HepG2 (cell line): ENCODE measurements around the gene FAM83G. TPM values are rescaled to one million over a fixed set of nuclear protein-coding genes. Genes with fewer than 3 reads are reported as not detected.

Experiments
- CAMTA2 ChIP-seq: sonication (generic); formaldehyde crosslinking; IDR thresholded peaks from 2 replicates; pipeline ENCODE4 v1.4.0; 2020; ENCODE audit warnings: mild to moderate bottlenecking, missing genetic modification reagents, borderline replicate concordance
- CTCF ChIP-seq: sonication (generic); formaldehyde crosslinking; IDR thresholded peaks from 2 replicates; pipeline ENCODE4 v1.5.0; 2020; ENCODE audit warnings: mild to moderate bottlenecking, missing genetic modification reagents, moderate library complexity
- ERF ChIP-seq: IDR thresholded peaks from 2 replicates; pipeline ENCODE4 v1.6.1; 2018; ENCODE audit warnings: missing biosample characterization, missing genetic modification reagents
- FOXC1 ChIP-seq: sonication (generic); formaldehyde crosslinking; IDR thresholded peaks from 2 replicates; pipeline ENCODE4 v1.8.0; 2022; ENCODE audit warnings: mild to moderate bottlenecking, missing genetic modification reagents, borderline replicate concordance
- GFI1 ChIP-seq: sonication (generic); formaldehyde crosslinking; IDR thresholded peaks from 2 replicates; pipeline ENCODE4 v1.5.0; 2020; ENCODE audit warnings: missing genetic modification reagents, mild to moderate bottlenecking, borderline replicate concordance
- HMG20B ChIP-seq: conservative IDR thresholded peaks from 2 replicates; pipeline ENCODE4 v1.6.1; 2016; ENCODE audit warnings: missing genetic modification reagents, missing compliant biosample characterization
- HMGXB4 ChIP-seq, 2 experiments: sonication (generic) in 1 of 2; formaldehyde crosslinking in 1 of 2; IDR thresholded peaks; 2 replicates each; pipeline versions ENCODE4 v1.4.0 to v1.6.1; 2018 to 2020; ENCODE audit warnings: missing genetic modification reagents in 2 of 2, borderline replicate concordance in 1 of 2, low read depth in 1 of 2, mild to moderate bottlenecking in 1 of 2, missing biosample characterization in 1 of 2
- NRL ChIP-seq: sonication (generic); formaldehyde crosslinking; IDR thresholded peaks from 2 replicates; pipeline ENCODE4 v1.5.0; 2020; ENCODE audit warnings: missing genetic modification reagents, mild to moderate bottlenecking, moderate library complexity, borderline replicate concordance
- RARA ChIP-seq: IDR thresholded peaks from 2 replicates; pipeline ENCODE4 v1.6.1; 2016; ENCODE audit warnings: missing genetic modification reagents, missing compliant biosample characterization
- SMAD3 ChIP-seq: sonication (generic); formaldehyde crosslinking; IDR thresholded peaks from 2 replicates; pipeline ENCODE4 v1.4.0; 2020; ENCODE audit warnings: missing genetic modification reagents
- TRIM22 ChIP-seq: fragments of 450-650 bp; IDR thresholded peaks from 2 replicates; pipeline ENCODE4 v1.6.1; 2017
- ZFP37 ChIP-seq: sonication (generic); formaldehyde crosslinking; IDR thresholded peaks from 2 replicates; pipeline ENCODE4 v1.4.0; 2020; ENCODE audit warnings: missing genetic modification reagents, borderline replicate concordance
- ZNF280B ChIP-seq: sonication (generic); formaldehyde crosslinking; IDR thresholded peaks from 2 replicates; pipeline ENCODE4 v1.5.0; 2020; ENCODE audit warnings: missing genetic modification reagents, mild to moderate bottlenecking, borderline replicate concordance
- ZNF496 ChIP-seq: sonication (generic); formaldehyde crosslinking; IDR thresholded peaks from 2 replicates; pipeline ENCODE4 v1.8.1; 2023; ENCODE audit warnings: mild to moderate bottlenecking, moderate library complexity, missing genetic modification reagents; ENCODE audit not compliant: insufficient replicate concordance
- ZNF549 ChIP-seq: sonication (generic); formaldehyde crosslinking; IDR thresholded peaks from 2 replicates; pipeline ENCODE4 v1.5.0; 2020; ENCODE audit warnings: missing genetic modification reagents
- ZNF574 ChIP-seq: sonication (generic); formaldehyde crosslinking; IDR thresholded peaks from 2 replicates; pipeline ENCODE4 v1.4.0; 2020; ENCODE audit warnings: missing genetic modification reagents
- ZNF749 ChIP-seq: sonication (generic); formaldehyde crosslinking; IDR thresholded peaks from 2 replicates; pipeline ENCODE4 v1.8.0; 2022; ENCODE audit warnings: mild to moderate bottlenecking, missing genetic modification reagents, moderate library complexity, borderline replicate concordance
- ZSCAN21 ChIP-seq: sonication (generic); formaldehyde crosslinking; IDR thresholded peaks from 2 replicates; pipeline ENCODE4 v1.8.0; 2022; ENCODE audit warnings: mild to moderate bottlenecking, missing genetic modification reagents, moderate library complexity, borderline replicate concordance
- polyA plus RNA-seq, 8 experiments: library from polyadenylated mRNA; depleted of rRNA in 3 of 8; stranded (reverse) in 7 of 8; unstranded in 1 of 8; fragments of >200 nt; fragmentation: Illumina TruSeq in 4 of 8; extraction: Trizol in 4 of 8; gene quantifications; 2 replicates each; pipeline versions ENCODE4 v1.2.1 to v1.2.3, GENCODE V29; 2011 to 2016; ENCODE audit warnings: low read depth in 4 of 8, missing spikeins in 1 of 8, mixed read lengths in 1 of 8; ENCODE audit not compliant: insufficient read depth in 1 of 8
- total RNA-seq, 5 experiments: library from RNA; depleted of rRNA; stranded (reverse); fragments of >200 nt; fragmentation: Illumina TruSeq; extraction: Trizol; gene quantifications; 2 replicates each; pipeline ENCODE4 v1.2.3, GENCODE V29; 2016; ENCODE audit warnings: low read depth in 1 of 5

FAM83G gene
- total and polyA plus RNA-seq, 2 of the 13 experiments (the other 11 are each of a cell fraction or from before 2014, with no cell fraction given), result 13.7 to 18.6 TPM

- peak; percentile 98 for TF ChIP-seq CTCF (CRISPR knock-in tag)
- TF ChIP-seq ZFP37 (CRISPR knock-in tag), result no peak
- peak; percentile 51; the same call in 1 of the 2 replicates for TF ChIP-seq RARA (CRISPR knock-in tag)
- 0 out of 2 replicates have a peak, but pooled peaks have one; percentile 18 for TF ChIP-seq ZNF574 (CRISPR knock-in tag)
- TF ChIP-seq ZNF280B (CRISPR knock-in tag), result 0 out of 2 replicates have a peak, but pooled peaks have one; percentile 59
- peak; percentile 45; the same call in 1 of the 2 replicates for TF ChIP-seq ZSCAN21
- peak; percentile 51; the same call in 1 of the 2 replicates for TF ChIP-seq NRL
- no peak for TF ChIP-seq ZNF496 (CRISPR knock-in tag)
- 0 out of 2 replicates have a peak, but pooled peaks have one; percentile 50 for TF ChIP-seq SMAD3
- 0 out of 2 replicates have a peak, but pooled peaks have one; percentile 21 for TF ChIP-seq FOXC1
- TF ChIP-seq HMG20B (CRISPR knock-in tag), result no peak
- TF ChIP-seq GFI1 (CRISPR knock-in tag), result peak; percentile 47; the same call in 1 of the 2 replicates
- 0 out of 2 replicates have a peak, but pooled peaks have one; percentile 28 for TF ChIP-seq ZNF749
- TF ChIP-seq ZNF549 (CRISPR knock-in tag), result no peak
- TF ChIP-seq HMGXB4 (CRISPR knock-in tag; IDR thresholded peaks at IDR 0.05; ENCODE audit: borderline replicate concordance in 1 of 2, low read depth in 1 of 2), result 0 out of 4 replicates have a peak, but pooled peaks of 1 of the 2 experiments have one; percentile 56
- no peak for TF ChIP-seq CAMTA2 (CRISPR knock-in tag)
- peak; percentile 37; the same call in 1 of the 2 replicates for TF ChIP-seq ERF (CRISPR knock-in tag)
- no peak for TF ChIP-seq TRIM22
Measured at GRCh38 chr17:18960803-18961511, 43.6 kb downstream of the FAM83G start (continued).
